NCI-H128 (cell line): ENCODE data around the gene TPBGL.

Experiments
- DNase-seq: peaks from one replicate; lab custom pipeline; 2025; ENCODE audit not compliant: unreplicated experiment; lab: John Stamatoyannopoulos, UW

Gene TPBGL

GRCh38 chr11:75240311-75241035 is at the start of gene TPBGL:
TSS of gene TPBGL (plus strand) at chr11:75240774. CDS start at chr11:75241050, 276 bp downstream.
- DNase-seq = no peak

- no peak for DNase-seq
Observed at GRCh38 chr11:75191330-75191717, 49.2 kb upstream of the TPBGL start.

GRCh38 chr11:75193271-75193670 is 47.3 kb upstream of the TPBGL start:
- no peak for DNase-seq

- DNase-seq = no peak
Observed at GRCh38 chr11:75193711-75194110, 46.9 kb upstream of the TPBGL start.

GRCh38 chr11:75194147-75194546 is 46.4 kb upstream of the TPBGL start:
- DNase-seq = no peak

- DNase-seq = no peak
Observed at GRCh38 chr11:75195167-75195962, 45.2 kb upstream of the TPBGL start.

GRCh38 chr11:75196426-75196825 is 44.1 kb upstream of the TPBGL start:
- DNase-seq = no peak

GRCh38 chr11:75197512-75198277 is 42.9 kb upstream of the TPBGL start:
- no peak for DNase-seq

GRCh38 chr11:75198278-75198973 is 42.1 kb upstream of the TPBGL start:
- no peak for DNase-seq

GRCh38 chr11:75199412-75199955 is 41.1 kb upstream of the TPBGL start:
- DNase-seq = no peak

GRCh38 chr11:75200051-75200450 is 40.5 kb upstream of the TPBGL start:
- DNase-seq = no peak

GRCh38 chr11:75200531-75200930 is 40.0 kb upstream of the TPBGL start:
- DNase-seq = no peak

GRCh38 chr11:75201771-75202170 is 38.8 kb upstream of the TPBGL start:
- DNase-seq = no peak

- DNase-seq = no peak
Observed at GRCh38 chr11:75202195-75202594, 38.4 kb upstream of the TPBGL start.

- no peak for DNase-seq
Observed at GRCh38 chr11:75203138-75203537, 37.4 kb upstream of the TPBGL start.

- DNase-seq = no peak
Observed at GRCh38 chr11:75203641-75204011, 36.9 kb upstream of the TPBGL start.

GRCh38 chr11:75204012-75204674 is 36.4 kb upstream of the TPBGL start:
- no peak for DNase-seq

GRCh38 chr11:75204685-75205563 is 35.6 kb upstream of the TPBGL start:
- DNase-seq = peak; percentile 61

GRCh38 chr11:75205564-75206020 is 35.0 kb upstream of the TPBGL start:
- no peak for DNase-seq
